ENCODE data around the gene HNRNPLL. TPM values are rescaled to one million over a fixed set of nuclear protein-coding genes. Genes with fewer than 3 reads are reported as not detected.

The HNRNPLL gene
- total and polyA plus RNA-seq, 7 experiments from 2014 or later, result 10.1 to 66.8 (median 24.8) TPM

DNA sequence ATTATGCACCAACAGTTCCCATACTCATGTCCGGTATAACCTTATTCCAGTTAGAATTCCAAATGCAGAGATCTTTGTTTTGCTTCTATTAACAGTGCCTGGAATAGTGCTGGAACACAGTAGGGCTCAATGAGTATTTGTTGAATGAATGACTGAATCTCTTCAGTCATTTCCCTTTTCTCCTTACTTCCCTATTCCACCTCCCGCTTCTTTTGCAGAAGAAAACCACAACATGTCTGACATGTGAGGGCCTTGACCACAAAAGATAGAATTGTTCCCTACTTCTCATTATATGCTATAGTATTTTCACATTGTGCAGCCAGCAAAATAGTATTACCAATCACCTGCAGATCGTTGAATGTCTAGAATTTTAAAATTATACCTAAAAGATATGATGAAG, 19.5 kb upstream of the HNRNPLL start:
- POLR2A ChIA-PET, result no interaction called here
- no peak overlapping the region for H3K4me3 ChIP-seq (ENCODE audit: low read length)

DNA sequence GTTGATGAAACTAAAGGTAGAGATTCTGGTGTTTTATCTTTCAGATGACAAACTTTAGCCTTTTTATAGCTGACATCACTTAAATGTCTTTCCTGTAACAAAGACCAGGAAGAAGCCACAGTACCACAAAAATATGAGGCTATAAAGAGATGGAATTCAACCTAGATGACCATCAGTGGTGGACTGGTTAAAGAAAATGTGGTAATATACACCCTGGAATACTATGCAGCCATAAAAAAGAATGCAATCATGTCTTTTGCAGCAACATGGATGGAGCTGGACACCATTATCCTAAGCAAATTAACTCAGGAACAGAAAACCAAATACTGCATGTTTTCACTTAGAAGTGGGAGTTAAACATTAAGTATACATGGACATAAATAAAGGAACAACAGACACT, 18.3 kb upstream of the HNRNPLL start:
- intact Hi-C loops (cut with micrococcal nuclease), result no loop called here
- Histone ChIP-seq H3K36me3 (ENCODE audit: control insufficient read depth in 2 of 3, insufficient read depth in 3 of 3, low read length in 3 of 3) (no peaks in the 10 kb centered on the region), H3K27me3 (ENCODE audit: control insufficient read depth in 2 of 2, insufficient read depth in 2 of 2, low read length in 2 of 2) (no peaks in the 10 kb centered on the region), H3K27ac (ENCODE audit: low read depth, low read length) (no peak overlapping the region), H3K4me1 (ENCODE audit: control insufficient read depth in 2 of 2, insufficient read depth in 2 of 2, low read length in 2 of 2) (peaks cover 0 to 5% of the 10 kb centered on the region in 2 donors), H3K4me3 (ENCODE audit: low read length) (no peak overlapping the region), H3K9me3 (ENCODE audit: control insufficient read depth in 2 of 3, low read length in 3 of 3) (no peaks in the 10 kb centered on the region)
- ChIA-PET POLR2A (no interaction called here), CTCF (no interaction called here)
- DNase-seq, result no peak
- no peak overlapping the region for H3K27ac Mint-ChIP-seq
- peaks cover 0 to 4% (median 0%) of the 10 kb centered on the region in 5 donors for H3K27me3 Mint-ChIP-seq
- no peak overlapping the region for H3K4me3 Mint-ChIP-seq
- H3K36me3 Mint-ChIP-seq, result peaks cover 0 to 5% (median 0%) of the 10 kb centered on the region in 5 donors
- H3K4me1 Mint-ChIP-seq, result peaks cover under 1 to 26% (median 4%) of the 10 kb centered on the region in 7 donors
- no peak for ATAC-seq
- no peaks in the 10 kb centered on the region for H3K9me3 Mint-ChIP-seq

More for the DNA sequence above, 19.5 kb upstream of the HNRNPLL start:
- H3K4me1 ChIP-seq (ENCODE audit: control insufficient read depth in 2 of 2, insufficient read depth in 2 of 2, low read length in 2 of 2), result peaks cover 0 to 15% of the 10 kb centered on the region in 2 donors
- Mint-ChIP-seq H3K4me1 (peaks cover 7 to 35% (median 13%) of the 10 kb centered on the region in 7 donors), H3K9me3 (no peaks in the 10 kb centered on the region), H3K36me3 (peaks cover 0 to 5% (median 0%) of the 10 kb centered on the region in 5 donors), H3K27ac (no peak overlapping the region), H3K4me3 (no peak overlapping the region), H3K27me3 (no peaks in the 10 kb centered on the region)
- intact Hi-C loops (cut with micrococcal nuclease), result no loop called here
- ATAC-seq (peak; percentile 69), DNase-seq (no peak)
- H3K9me3 ChIP-seq (ENCODE audit: control insufficient read depth in 2 of 3, low read length in 3 of 3), result no peaks in the 10 kb centered on the region
- CTCF ChIA-PET, result interaction anchor here (0.7 kb wide), 1 partner anchor 13 kb away, joined by 3 read pairs; no protein-coding TSS in a partner anchor
- no peak overlapping the region for H3K27ac ChIP-seq (ENCODE audit: low read depth, low read length)
- H3K36me3 ChIP-seq (ENCODE audit: control insufficient read depth in 2 of 3, insufficient read depth in 3 of 3, low read length in 3 of 3), result no peaks in the 10 kb centered on the region
- no peaks in the 10 kb centered on the region for H3K27me3 ChIP-seq (ENCODE audit: control insufficient read depth in 2 of 2, insufficient read depth in 2 of 2, low read length in 2 of 2)

DNA sequence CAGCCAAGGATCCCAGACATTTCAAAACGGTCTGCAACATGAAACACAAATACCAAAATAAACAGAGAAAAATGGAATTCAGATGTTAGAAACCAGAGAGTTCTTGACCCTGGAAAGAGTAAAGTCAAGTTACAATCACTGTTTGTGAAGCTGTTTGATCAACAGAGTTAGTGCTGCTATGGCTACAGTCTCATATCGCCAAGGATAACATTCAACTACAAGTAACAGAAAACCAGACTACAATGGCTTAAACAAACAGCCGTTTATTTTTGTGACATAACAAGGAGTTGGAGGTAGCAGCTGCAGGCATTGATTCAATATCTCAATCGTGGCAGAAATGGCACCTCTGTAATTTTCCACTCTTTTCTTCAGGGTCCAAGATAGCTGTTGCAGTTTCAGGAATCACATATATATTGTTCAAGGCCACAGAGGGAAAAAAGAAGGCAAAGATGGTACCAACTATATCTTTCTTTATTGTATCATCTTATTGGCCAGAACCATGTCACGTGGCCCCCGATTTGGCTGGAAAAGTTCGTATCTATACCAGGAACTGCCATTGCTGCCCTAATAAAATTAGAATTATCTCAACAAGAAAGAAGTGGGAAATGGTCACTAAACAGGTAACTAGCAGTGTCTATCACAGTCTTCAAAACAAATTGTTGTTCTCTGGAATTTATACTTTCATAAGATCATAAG, 17.7 kb upstream of the HNRNPLL start:
- no peak for DNase-seq
- Histone ChIP-seq H3K27me3 (ENCODE audit: control insufficient read depth in 2 of 2, insufficient read depth in 2 of 2, low read length in 2 of 2) (no peaks in the 10 kb centered on the region), H3K27ac (ENCODE audit: low read depth, low read length) (no peak overlapping the region), H3K4me1 (ENCODE audit: control insufficient read depth in 2 of 2, insufficient read depth in 2 of 2, low read length in 2 of 2) (no peaks in the 10 kb centered on the region), H3K9me3 (ENCODE audit: control insufficient read depth in 2 of 3, low read length in 3 of 3) (no peaks in the 10 kb centered on the region), H3K4me3 (ENCODE audit: low read length) (no peak overlapping the region), H3K36me3 (ENCODE audit: control insufficient read depth in 2 of 3, insufficient read depth in 3 of 3, low read length in 3 of 3) (no peaks in the 10 kb centered on the region)
- ChIA-PET POLR2A (no interaction called here), CTCF (interaction anchor here (0.8 kb wide), 1 partner anchor 19 kb away, joined by 4 read pairs; no protein-coding TSS in a partner anchor)
- Mint-ChIP-seq H3K27me3 (peaks cover 0 to 5% (median 0%) of the 10 kb centered on the region in 5 donors), H3K9me3 (no peaks in the 10 kb centered on the region), H3K4me3 (no peak overlapping the region), H3K27ac (no peak overlapping the region), H3K4me1 (peaks cover 0 to 25% (median 0%) of the 10 kb centered on the region in 7 donors), H3K36me3 (peaks cover 0 to 5% (median 0%) of the 10 kb centered on the region in 5 donors)
- intact Hi-C loops (cut with micrococcal nuclease), result no loop called here
- no peak for ATAC-seq

DNA sequence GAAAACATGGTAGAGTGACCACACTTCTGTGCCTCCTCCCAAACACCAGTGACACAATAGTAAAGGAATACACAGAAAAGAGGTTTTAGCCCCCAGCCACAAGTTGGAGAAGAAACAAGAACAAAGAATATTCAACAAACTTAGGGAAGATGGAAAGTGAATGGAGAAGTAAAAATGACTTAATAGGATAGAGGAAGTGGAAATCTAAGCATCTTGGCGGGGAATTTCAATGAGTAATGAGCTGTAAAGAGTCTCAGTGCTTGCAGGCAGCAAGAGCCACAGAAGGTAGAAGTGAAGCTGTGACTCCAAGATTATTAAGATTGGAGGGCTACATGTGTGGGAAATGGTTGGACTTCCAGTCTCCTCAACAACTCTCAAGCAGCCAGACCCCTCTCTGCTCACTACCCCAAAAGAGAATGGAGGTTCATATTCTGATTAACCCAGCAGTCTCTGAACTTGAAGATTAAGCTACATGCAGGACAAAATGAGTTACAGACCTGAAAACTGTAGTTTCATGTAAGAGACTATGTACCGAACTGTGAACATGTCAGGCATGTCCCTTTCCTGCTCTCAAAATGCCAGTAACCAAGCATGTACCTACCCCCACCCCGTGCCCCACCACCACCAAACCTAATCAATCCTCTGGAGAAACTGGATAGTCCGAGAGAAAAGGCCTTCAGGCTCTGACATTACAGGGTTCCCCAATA, 16.9 kb upstream of the HNRNPLL start:
- ChIA-PET CTCF (interaction anchor here (0.8 kb wide), 1 partner anchor 18 kb away, joined by 4 read pairs; no protein-coding TSS in a partner anchor), POLR2A (no interaction called here)
- DNase-seq, result no peak
- peak; percentile 70 for ATAC-seq
- no peaks in the 10 kb centered on the region for H3K9me3 Mint-ChIP-seq
- Histone ChIP-seq H3K4me1 (ENCODE audit: control insufficient read depth in 2 of 2, insufficient read depth in 2 of 2, low read length in 2 of 2) (no peaks in the 10 kb centered on the region), H3K9me3 (ENCODE audit: control insufficient read depth in 2 of 3, low read length in 3 of 3) (no peaks in the 10 kb centered on the region), H3K27ac (ENCODE audit: low read depth, low read length) (no peak overlapping the region), H3K36me3 (ENCODE audit: control insufficient read depth in 2 of 3, insufficient read depth in 3 of 3, low read length in 3 of 3) (no peaks in the 10 kb centered on the region), H3K4me3 (ENCODE audit: low read length) (no peak overlapping the region), H3K27me3 (ENCODE audit: control insufficient read depth in 2 of 2, insufficient read depth in 2 of 2, low read length in 2 of 2) (no peaks in the 10 kb centered on the region)
- intact Hi-C loops (cut with micrococcal nuclease), result no loop called here
- no peak overlapping the region for H3K4me3 Mint-ChIP-seq
- no peak overlapping the region for H3K27ac Mint-ChIP-seq
- H3K27me3 Mint-ChIP-seq, result peaks cover 0 to 5% (median 0%) of the 10 kb centered on the region in 5 donors
- H3K4me1 Mint-ChIP-seq, result peaks cover 0 to 19% (median 0%) of the 10 kb centered on the region in 7 donors
- peaks cover 0 to 5% (median 0%) of the 10 kb centered on the region in 5 donors for H3K36me3 Mint-ChIP-seq

DNA sequence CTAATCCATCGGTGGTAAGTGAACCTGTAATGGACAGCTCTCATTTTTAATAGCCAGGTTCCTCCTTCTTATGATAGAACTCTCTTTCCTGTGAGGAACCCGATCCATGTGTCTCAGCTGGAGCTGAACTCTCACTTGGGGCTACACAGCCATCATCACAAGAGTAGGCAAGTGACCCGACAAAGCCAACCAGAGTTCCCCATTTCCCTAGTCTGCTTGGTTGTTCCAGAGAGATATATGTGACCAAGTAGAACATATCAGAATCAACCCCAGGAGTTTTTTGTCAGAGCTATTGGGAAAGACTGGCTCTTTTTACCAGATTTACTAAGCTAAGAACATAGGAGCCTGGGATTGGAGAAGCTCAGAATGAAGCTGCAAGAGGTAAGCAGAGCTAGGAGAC, 14.6 kb upstream of the HNRNPLL start:
- Mint-ChIP-seq H3K36me3 (peaks cover 0 to 9% (median 0%) of the 10 kb centered on the region in 5 donors), H3K4me3 (no peak overlapping the region), H3K27ac (no peak overlapping the region), H3K9me3 (no peaks in the 10 kb centered on the region), H3K27me3 (peaks cover 0 to 5% (median 0%) of the 10 kb centered on the region in 5 donors), H3K4me1 (peaks cover 0 to 31% (median 0%) of the 10 kb centered on the region in 7 donors)
- H3K4me1 ChIP-seq (ENCODE audit: control insufficient read depth in 2 of 2, insufficient read depth in 2 of 2, low read length in 2 of 2), result no peaks in the 10 kb centered on the region
- H3K36me3 ChIP-seq (ENCODE audit: control insufficient read depth in 2 of 3, insufficient read depth in 3 of 3, low read length in 3 of 3), result no peaks in the 10 kb centered on the region
- no peaks in the 10 kb centered on the region for H3K27me3 ChIP-seq (ENCODE audit: control insufficient read depth in 2 of 2, insufficient read depth in 2 of 2, low read length in 2 of 2)
- no peak for DNase-seq
- H3K4me3 ChIP-seq (ENCODE audit: low read length), result no peak overlapping the region
- ATAC-seq, result no peak
- H3K27ac ChIP-seq (ENCODE audit: low read depth, low read length), result no peak overlapping the region
- intact Hi-C loops (cut with micrococcal nuclease), result no loop called here
- H3K9me3 ChIP-seq (ENCODE audit: control insufficient read depth in 2 of 3, low read length in 3 of 3), result no peaks in the 10 kb centered on the region
- ChIA-PET CTCF (interaction anchor here (0.6 to 0.8 kb wide), 3 partner anchors 9 to 218 kb away, joined by 3 read pairs; no protein-coding TSS in a partner anchor), POLR2A (interaction anchor here (0.7 to 1.6 kb wide), 3 partner anchors 9 to 143 kb away, joined by 3 to 5 read pairs (median 3); no protein-coding TSS in a partner anchor)

DNA sequence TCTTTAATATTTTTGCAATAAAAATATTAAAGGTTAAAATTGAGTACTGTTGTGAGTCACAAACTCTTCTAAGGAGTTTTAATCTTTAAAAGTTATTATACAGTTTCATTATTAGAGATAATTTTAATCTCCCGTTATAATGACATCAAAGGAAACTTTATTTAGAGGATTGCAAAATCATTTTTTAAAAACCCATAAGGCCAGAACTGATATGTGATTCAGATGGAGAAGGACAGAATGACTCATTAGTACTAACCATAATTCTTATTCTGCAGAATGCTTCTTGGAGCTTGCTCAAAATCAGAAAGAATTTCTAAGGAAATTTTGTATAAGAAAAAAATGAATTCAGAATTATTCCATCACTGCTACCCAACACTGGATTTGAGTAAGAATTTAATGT, 12.5 kb upstream of the HNRNPLL start:
- Mint-ChIP-seq H3K27ac (no peak overlapping the region), H3K36me3 (peaks cover 0 to 9% (median 0%) of the 10 kb centered on the region in 5 donors), H3K9me3 (peaks cover 0 to 4% (median 0%) of the 10 kb centered on the region in 11 donors), H3K4me1 (peaks cover 0 to 40% (median 0%) of the 10 kb centered on the region in 7 donors), H3K4me3 (no peak overlapping the region), H3K27me3 (peaks cover 0 to 5% (median 0%) of the 10 kb centered on the region in 5 donors)
- Histone ChIP-seq H3K9me3 (ENCODE audit: control insufficient read depth in 2 of 3, low read length in 3 of 3) (no peaks in the 10 kb centered on the region), H3K27ac (ENCODE audit: low read depth, low read length) (no peak overlapping the region), H3K27me3 (ENCODE audit: control insufficient read depth in 2 of 2, insufficient read depth in 2 of 2, low read length in 2 of 2) (no peaks in the 10 kb centered on the region), H3K36me3 (ENCODE audit: control insufficient read depth in 2 of 3, insufficient read depth in 3 of 3, low read length in 3 of 3) (no peaks in the 10 kb centered on the region), H3K4me1 (ENCODE audit: control insufficient read depth in 2 of 2, insufficient read depth in 2 of 2, low read length in 2 of 2) (no peaks in the 10 kb centered on the region), H3K4me3 (ENCODE audit: low read length) (no peak overlapping the region)
- ChIA-PET CTCF (no interaction called here), POLR2A (interaction anchor here (1.4 kb wide), 1 partner anchor 14 kb away, joined by 3 read pairs; no protein-coding TSS in a partner anchor)
- DNase-seq (no peak), ATAC-seq (no peak)
- intact Hi-C loops (cut with micrococcal nuclease), result no loop called here
